GM21786 (cell line): ENCODE results near the gene ARHGAP26.

Experiments used
- ATAC-seq: cut with Tn5 transposase; IDR thresholded peaks from one replicate; pipeline ENCODE4 v1.9.1; 2021; ENCODE audit not compliant: unreplicated experiment

The ARHGAP26 gene

GRCh38 chr5:143210576-143210975 lies 440.4 kb downstream of the ARHGAP26 start:
- ATAC-seq, result no peak

GRCh38 chr5:143212261-143212660 lies 442.1 kb downstream of the ARHGAP26 start:
- no peak for ATAC-seq

DNA sequence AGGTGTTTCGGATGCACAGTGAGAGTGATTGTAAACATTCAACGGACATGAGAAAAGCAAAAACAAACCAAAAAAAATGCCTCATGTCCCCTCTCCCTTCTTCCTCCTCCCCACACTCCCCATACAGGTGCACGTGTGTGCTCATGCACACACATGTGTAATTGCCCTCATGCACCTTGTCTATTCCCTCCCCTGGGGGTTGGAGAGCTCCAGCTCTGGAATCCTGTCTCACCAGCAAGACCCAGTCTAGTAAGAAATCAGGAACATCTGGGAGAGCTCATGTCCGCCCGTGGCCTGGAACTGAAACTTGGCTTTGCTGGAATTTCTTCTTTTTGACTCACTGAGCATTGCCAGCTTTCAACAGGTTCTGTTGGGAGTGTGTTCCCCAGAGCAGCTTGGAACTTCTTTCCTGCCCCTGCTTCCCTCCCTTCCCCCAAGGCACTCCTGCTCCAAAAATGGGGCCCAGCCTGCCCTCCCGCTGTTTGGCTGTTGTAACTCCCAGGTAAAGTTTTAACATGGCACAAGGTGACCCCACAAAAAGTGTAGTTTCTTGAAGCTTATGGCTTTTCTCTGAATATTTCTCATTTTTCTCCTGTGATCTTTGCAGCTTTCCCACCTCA lies 443.2 kb downstream of the ARHGAP26 start:
- ATAC-seq, result no peak

DNA sequence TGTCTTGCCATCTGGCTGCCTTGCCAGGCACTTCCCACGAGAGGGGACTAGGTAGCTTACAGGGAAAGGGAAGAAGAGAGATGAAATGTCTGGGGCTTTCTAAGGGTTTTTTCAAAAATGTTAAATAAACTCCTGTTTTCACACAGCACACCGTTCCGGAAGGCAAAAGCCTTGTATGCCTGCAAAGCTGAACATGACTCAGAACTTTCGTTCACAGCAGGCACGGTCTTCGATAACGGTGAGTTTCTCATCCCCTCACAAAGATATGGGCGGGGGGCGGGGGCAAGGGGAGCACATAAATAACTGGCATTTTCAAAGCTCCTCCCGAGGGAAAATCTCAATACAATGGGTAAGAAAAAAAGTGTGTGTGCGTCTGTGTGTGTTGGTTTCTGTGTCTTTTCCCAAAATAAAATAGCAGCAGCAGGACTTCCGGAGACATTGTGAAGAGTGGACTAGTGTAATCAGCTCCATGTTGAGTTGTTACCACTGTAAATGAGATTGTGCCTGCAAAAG lies 443.7 kb downstream of the ARHGAP26 start:
- peak; percentile 45 for ATAC-seq

- ATAC-seq, result no peak
These were observed 444.3 kb downstream of the ARHGAP26 start for GRCh38 chr5:143214458-143214857.

DNA sequence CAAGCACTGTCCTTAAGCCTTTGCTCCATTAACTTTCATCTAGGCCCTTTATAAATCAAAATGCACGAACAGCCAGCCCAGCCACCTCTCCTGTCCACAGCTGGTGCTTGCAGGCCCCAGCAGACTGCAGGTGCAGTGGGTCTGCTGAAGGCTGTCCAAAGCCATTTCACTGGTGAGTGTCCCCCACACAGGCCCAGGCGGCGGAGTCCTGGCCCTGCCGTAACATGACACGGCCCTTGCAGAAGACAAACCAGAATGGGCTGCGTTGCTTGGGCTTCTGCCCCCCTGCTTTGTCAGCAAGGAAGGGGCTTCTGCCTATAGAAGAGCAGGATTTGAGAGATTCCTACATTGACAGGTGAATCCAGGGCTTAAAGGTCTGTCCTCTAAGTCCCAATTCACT lies 444.7 kb downstream of the ARHGAP26 start:
- ATAC-seq, result no peak

GRCh38 chr5:143215690-143216089 lies 445.5 kb downstream of the ARHGAP26 start:
- no peak for ATAC-seq

GRCh38 chr5:143216211-143216610 lies 446.0 kb downstream of the ARHGAP26 start:
- ATAC-seq, result no peak

DNA sequence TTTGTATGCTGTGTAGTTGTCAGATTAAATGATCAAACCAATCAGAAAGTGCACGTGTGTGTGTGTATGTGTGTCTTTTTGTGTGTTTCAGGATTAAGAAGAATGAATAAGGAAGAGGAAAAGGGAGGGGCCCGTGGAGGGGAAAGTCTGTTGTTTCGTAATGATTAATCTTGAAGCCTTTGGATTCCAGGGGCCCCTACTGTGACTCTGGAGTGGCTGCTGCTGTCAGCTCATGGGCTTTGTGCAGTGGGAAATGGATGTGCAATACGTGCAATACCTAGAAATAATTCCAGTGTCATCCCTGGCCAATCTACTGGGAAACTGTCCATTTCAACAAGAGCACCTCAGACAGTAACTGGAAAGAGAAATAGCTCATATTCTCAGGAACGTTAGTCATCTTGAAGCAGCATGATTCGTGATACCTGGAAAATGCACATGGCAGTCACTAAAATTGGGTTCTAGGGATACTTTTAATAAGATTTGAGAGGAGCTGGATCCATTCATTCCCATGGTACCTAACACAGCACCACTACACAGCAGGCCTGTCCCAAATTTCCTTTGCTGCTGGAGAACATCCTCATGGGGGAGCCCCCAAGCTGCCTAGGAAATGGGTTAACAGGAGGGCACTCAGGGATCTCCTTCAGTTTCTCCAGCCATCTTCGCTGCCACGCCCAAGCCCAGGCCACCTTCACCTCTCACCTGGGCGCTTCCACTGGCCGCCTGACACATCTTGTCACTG lies 447.1 kb downstream of the ARHGAP26 start:
- ATAC-seq, result no peak

GRCh38 chr5:143217804-143218160 lies 447.6 kb downstream of the ARHGAP26 start:
- ATAC-seq, result peak; percentile 40

DNA sequence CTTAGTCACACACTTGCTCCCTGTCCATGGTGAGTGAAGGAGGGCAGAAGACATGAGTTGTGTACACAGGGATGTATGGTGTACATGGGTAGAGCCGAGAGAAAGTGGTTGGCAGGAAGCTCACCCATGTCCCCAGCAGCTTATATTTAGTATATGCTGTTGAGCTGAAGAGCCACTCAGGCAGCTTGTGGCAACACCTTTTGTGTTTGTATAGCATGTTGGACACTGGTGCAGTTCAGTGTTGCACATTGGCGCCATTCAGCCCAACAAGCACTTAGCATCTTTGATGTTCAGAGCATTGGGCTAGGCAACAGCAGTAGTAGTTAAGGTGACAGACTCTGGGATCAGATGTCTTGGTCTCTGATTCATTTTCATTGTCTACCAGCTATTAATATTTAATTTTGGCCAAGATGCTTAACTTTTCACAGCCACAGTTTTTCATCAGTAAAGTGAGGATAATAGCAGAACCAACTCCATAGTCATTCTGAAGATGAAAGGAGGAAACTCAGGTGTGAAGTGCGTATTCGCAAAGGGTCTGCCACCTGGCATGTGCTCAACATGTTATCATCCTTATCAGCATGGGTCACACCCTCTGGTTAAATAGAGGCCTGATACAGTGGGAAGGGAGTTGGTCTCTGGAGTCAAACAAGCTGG lies 448.5 kb downstream of the ARHGAP26 start:
- ATAC-seq, result no peak

DNA sequence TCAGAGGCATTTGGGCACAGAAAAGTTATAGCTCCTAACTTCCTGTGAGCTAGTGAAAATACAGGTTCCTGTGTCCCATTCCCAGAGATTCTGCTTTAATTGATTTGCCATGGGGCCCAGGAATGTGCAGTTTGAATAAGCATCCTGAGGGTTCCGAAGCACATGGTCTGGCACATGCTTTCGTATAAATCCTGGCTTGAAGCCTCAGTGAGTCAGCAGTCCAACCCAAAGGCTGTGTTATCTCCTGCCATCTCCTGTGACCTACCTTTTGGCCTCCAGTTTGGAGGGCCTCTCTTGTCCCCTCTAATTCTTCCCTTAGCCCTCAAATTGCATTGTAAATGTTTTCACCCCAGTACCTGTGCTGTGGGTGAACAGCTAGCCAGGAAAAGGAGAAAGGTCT lies 449.5 kb downstream of the ARHGAP26 start:
- ATAC-seq, result no peak

- no peak for ATAC-seq
These were observed 450.6 kb downstream of the ARHGAP26 start for GRCh38 chr5:143220748-143221251.

DNA sequence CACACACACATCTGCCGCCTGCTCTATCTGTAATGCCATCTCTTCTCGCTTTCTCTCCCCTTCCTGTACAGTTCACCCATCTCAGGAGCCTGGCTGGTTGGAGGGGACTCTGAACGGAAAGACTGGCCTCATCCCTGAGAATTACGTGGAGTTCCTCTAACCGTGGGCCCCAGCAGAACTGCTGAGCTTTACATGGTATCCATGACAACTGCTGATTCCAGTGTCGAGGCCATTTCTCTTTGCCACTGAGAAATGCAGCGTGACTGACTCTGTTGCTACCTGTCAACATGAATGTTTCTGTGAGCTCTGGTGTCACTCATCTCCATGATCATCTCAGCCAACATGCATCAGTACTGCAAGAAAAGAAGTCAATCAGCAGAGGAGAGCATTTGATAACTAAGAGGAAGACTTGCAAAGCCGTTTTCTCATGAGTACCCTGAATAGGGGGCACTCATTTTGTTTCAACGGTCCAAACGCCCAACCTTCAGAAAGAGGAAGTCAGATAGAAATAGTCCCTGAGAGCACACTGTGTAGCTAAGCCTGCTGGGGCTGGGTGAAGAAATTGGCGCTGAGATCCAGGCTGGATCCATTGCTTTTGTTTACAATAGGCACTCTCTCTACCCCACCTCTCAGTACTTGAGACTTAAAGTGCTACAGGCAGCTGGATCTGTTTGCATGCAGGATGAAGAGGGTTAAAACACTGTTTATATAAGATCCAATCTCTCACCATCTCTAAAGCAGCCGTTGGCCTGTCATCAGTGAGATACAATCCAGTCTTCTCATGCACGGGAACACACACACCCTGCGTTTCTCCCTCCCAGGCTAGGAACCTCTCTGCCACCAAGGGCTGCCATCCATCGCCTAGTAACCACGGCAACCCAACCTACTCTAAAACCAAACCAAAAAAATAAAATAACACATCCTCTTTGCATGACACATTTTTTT lies 452.4 kb downstream of the ARHGAP26 start:
- ATAC-seq, result peak; percentile 63

- no peak for ATAC-seq
These were observed 454.5 kb downstream of the ARHGAP26 start for GRCh38 chr5:143224672-143225071.

- ATAC-seq, result no peak
These were observed 455.3 kb downstream of the ARHGAP26 start for GRCh38 chr5:143225511-143225910.

- ATAC-seq, result no peak
These were observed 456.2 kb downstream of the ARHGAP26 start for GRCh38 chr5:143226361-143226760.

GRCh38 chr5:143226872-143227271 lies 456.7 kb downstream of the ARHGAP26 start:
- no peak for ATAC-seq

DNA sequence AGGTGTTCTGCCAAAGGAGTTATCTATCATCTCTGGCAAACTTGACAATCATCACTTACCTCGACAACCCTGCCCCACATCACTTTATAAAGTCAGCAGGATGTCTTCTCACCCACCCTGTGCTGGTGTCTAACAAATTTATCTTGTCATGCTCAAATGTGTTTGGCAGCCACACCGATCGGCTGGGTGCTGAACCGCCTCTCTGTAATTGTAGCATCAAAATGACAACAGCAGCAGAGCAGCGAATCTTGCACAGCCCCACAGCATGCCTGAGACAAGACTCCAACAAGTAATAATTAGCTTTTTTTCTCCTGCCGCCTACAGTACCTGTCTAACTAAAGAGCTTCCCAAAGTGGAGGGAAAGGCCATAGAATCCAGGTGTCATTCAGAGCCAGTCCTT lies 457.1 kb downstream of the ARHGAP26 start:
- no peak for ATAC-seq

GRCh38 chr5:143228597-143229293 lies 458.6 kb downstream of the ARHGAP26 start:
- ATAC-seq, result no peak
